PC-9 (cell line): ENCODE data around the gene BBX. TPM values are rescaled to one million over a fixed set of nuclear protein-coding genes. Genes with fewer than 3 reads are reported as not detected.

Experiments
- BruUV-seq: library from RNA; stranded (reverse); fragments of 400-500 nt; replicated peaks from 2 replicates; lab custom pipeline; 2021; lab: Mats Ljungman, UMichigan
- CTCF ChIA-PET: fragments of 300-600 bp; sonication (Branson Sonifier 250); formaldehyde crosslinking; loops from one replicate; lab custom pipeline; 2022; ENCODE audit warnings: antibody characterized with exemption; lab: Charles Lee
- POLR2A ChIA-PET: fragments of 300-600 bp; sonication (Branson Sonifier 250); formaldehyde crosslinking; loops from one replicate; lab custom pipeline; 2022; ENCODE audit warnings: antibody characterized with exemption; ENCODE audit not compliant: unreplicated experiment; lab: Charles Lee
- DNase-seq, 2 experiments: peaks; one replicate each; pipeline versions ENCODE4 v3.0.0 to v3.0.0-alpha.2; 2015 to 2022; ENCODE audit warnings: mixed read lengths in 1 of 2
- H2AFZ ChIP-seq: fragments of 200-600 bp; sonication (generic); 2 replicates; pipeline ENCODE4 v1.8.1; 2017; ENCODE audit warnings: antibody characterized with exemption
- H3F3A ChIP-seq: fragments of 200-600 bp; sonication (generic); 2 replicates; pipeline ENCODE4 v1.8.1; 2017; ENCODE audit warnings: antibody characterized with exemption, mild to moderate bottlenecking, low read depth; ENCODE audit not compliant: insufficient read depth
- H3K27ac ChIP-seq: fragments of 200-600 bp; sonication (generic); 2 replicates; pipeline ENCODE4 v1.6.1; 2016; ENCODE audit warnings: mixed run types
- H3K27me3 ChIP-seq: fragments of 200-600 bp; sonication (generic); 2 replicates; pipeline ENCODE4 v1.6.1; 2016; ENCODE audit warnings: low read depth, mixed run types; ENCODE audit not compliant: insufficient read depth
- H3K36me3 ChIP-seq: fragments of 200-600 bp; sonication (generic); 2 replicates; pipeline ENCODE4 v1.6.1; 2016; ENCODE audit warnings: low read depth, mixed run types
- H3K4me1 ChIP-seq: fragments of 200-600 bp; sonication (generic); replicated peaks from 2 replicates; pipeline ENCODE4 v1.6.1; 2016; ENCODE audit warnings: mixed run types; ENCODE audit not compliant: insufficient read depth
- H3K4me2 ChIP-seq: fragments of 200-600 bp; sonication (generic); 2 replicates; pipeline ENCODE4 v1.6.1; 2017; ENCODE audit warnings: mixed run types
- H3K4me3 ChIP-seq: fragments of 200-600 bp; sonication (generic); 2 replicates; pipeline ENCODE4 v1.6.1; 2016; ENCODE audit warnings: mixed run types
- H3K79me2 ChIP-seq: fragments of 200-600 bp; sonication (generic); 2 replicates; pipeline ENCODE4 v1.6.1; 2017; ENCODE audit warnings: low read depth, mixed run types
- H3K9me2 ChIP-seq: fragments of 200-600 bp; sonication (generic); 2 replicates; pipeline ENCODE4 v1.8.1; 2017; ENCODE audit warnings: mild to moderate bottlenecking; ENCODE audit not compliant: insufficient read depth
- H3K9me3 ChIP-seq: fragments of 200-600 bp; sonication (generic); 2 replicates; pipeline ENCODE4 v1.8.1; 2016; ENCODE audit warnings: low read depth; ENCODE audit not compliant: insufficient read depth
- H4K20me1 ChIP-seq: fragments of 200-600 bp; sonication (generic); 2 replicates; pipeline ENCODE4 v1.8.1; 2017; ENCODE audit not compliant: insufficient read depth
- CTCF ChIP-seq: fragments of 200-600 bp; sonication (generic); conservative IDR thresholded peaks from 2 replicates; pipeline ENCODE4 v1.6.1; 2017; ENCODE audit warnings: mixed run types, antibody characterized with exemption, mild to moderate bottlenecking, moderate library complexity
- EZH2 ChIP-seq: fragments of 200-600 bp; sonication (generic); IDR thresholded peaks from 2 replicates; pipeline ENCODE4 v1.8.0; 2017; ENCODE audit warnings: antibody characterized with exemption, low read depth
- intact Hi-C: fragments of 100-400 bp; cut with micrococcal nuclease; formaldehyde crosslinking; loops from one replicate; pipeline ENCODE4 v1.10.0; 2022; ENCODE audit not compliant: unreplicated experiment
- total RNA-seq: library from RNA; stranded (reverse); gene quantifications from 2 replicates; pipeline ENCODE4 v1.2.3, GENCODE V29; 2021

Gene BBX
- total RNA-seq, 1 experiment from 2014 or later, result 91.7 TPM

- DNase-seq, result no peak
- no TSS peak for BruUV-seq
- CTCF ChIA-PET, result no interaction called here
These were observed 195.8 kb downstream of the BBX start for GRCh38 chr3:107718547-107718946.

GRCh38 chr3:107727102-107727501 is 204.3 kb downstream of the BBX start:
- Histone ChIP-seq H3K36me3 (peaks cover 8% of the 10 kb centered on the region; the same call in 1 of the 2 replicates), H3K4me2 (no peak overlapping the region), H4K20me1 (no peaks in the 10 kb centered on the region), H3K27me3 (no peaks in the 10 kb centered on the region), H3K4me1 (no peaks in the 10 kb centered on the region), H3K79me2 (no peaks in the 10 kb centered on the region), H3K9me2 (no peaks in the 10 kb centered on the region), H3K4me3 (no peak overlapping the region), H2AFZ (no peak overlapping the region), H3K27ac (no peak overlapping the region), H3K9me3 (no peaks in the 10 kb centered on the region), H3F3A (no peaks in the 10 kb centered on the region; the same call in 1 of the 2 replicates)
- no peak for DNase-seq
- no peak for TF ChIP-seq CTCF
- TF ChIP-seq EZH2, result no peak
- intact Hi-C loops, result no loop called here
- POLR2A ChIA-PET, result no interaction called here
- CTCF ChIA-PET, result no interaction called here
- no TSS peak for BruUV-seq

More at GRCh38 chr3:107718547-107718946, 195.8 kb downstream of the BBX start:
- TF ChIP-seq CTCF (no peak), EZH2 (no peak)
- Histone ChIP-seq H3K36me3 (0 out of 2 replicates have a peak, but pooled peaks cover 7% of the 10 kb centered on the region), H3K4me2 (no peak overlapping the region), H3K27ac (no peak overlapping the region), H2AFZ (no peak overlapping the region), H4K20me1 (0 out of 2 replicates have a peak, but pooled peaks cover 5% of the 10 kb centered on the region), H3K9me2 (no peaks in the 10 kb centered on the region), H3K4me3 (no peak overlapping the region), H3K79me2 (no peaks in the 10 kb centered on the region), H3K9me3 (no peaks in the 10 kb centered on the region), H3K4me1 (no peaks in the 10 kb centered on the region), H3F3A (no peaks in the 10 kb centered on the region; the same call in 1 of the 2 replicates), H3K27me3 (no peaks in the 10 kb centered on the region)
- POLR2A ChIA-PET, result no interaction called here
- intact Hi-C loops, result no loop called here

- Histone ChIP-seq H3K4me2 (no peak overlapping the region), H4K20me1 (no peaks in the 10 kb centered on the region), H3K79me2 (no peaks in the 10 kb centered on the region), H3K4me1 (no peaks in the 10 kb centered on the region), H3K27me3 (no peaks in the 10 kb centered on the region), H3K9me3 (no peaks in the 10 kb centered on the region), H3K4me3 (no peak overlapping the region), H2AFZ (no peak overlapping the region), H3K9me2 (peaks cover 3% of the 10 kb centered on the region; the same call in 1 of the 2 replicates), H3K27ac (no peak overlapping the region), H3K36me3 (peaks cover 11% of the 10 kb centered on the region; the same call in 1 of the 2 replicates), H3F3A (no peaks in the 10 kb centered on the region)
- intact Hi-C loops, result no loop called here
- DNase-seq, result no peak
- CTCF ChIA-PET, result no interaction called here
- BruUV-seq, result no TSS peak
- POLR2A ChIA-PET, result interaction anchor here (0.7 kb wide), 2 partner anchors 131 to 148 kb away, joined by 7 to 20 read pairs; no protein-coding TSS in a partner anchor
- TF ChIP-seq EZH2, result no peak
- no peak for TF ChIP-seq CTCF
These were observed 206.9 kb downstream of the BBX start for GRCh38 chr3:107729686-107730085.
